GM12878 (cell line): Measurements from ENCODE around the gene SGMS1. TPM values are rescaled to one million over a fixed set of nuclear protein-coding genes. Genes with fewer than 3 reads are reported as not detected.
A peak's percentile ranks its signal among the peaks of the same experiment; 100 is the strongest.

Experiments used
- BCLAF1 ChIP-seq: fragments of 450-650 bp; IDR thresholded peaks from 2 replicates; pipeline ENCODE4 v1.6.1; 2017; ENCODE audit warnings: antibody characterized with exemption, mild to moderate bottlenecking, moderate library complexity
- CHD4 ChIP-seq: fragments of 200-600 bp; sonication (generic); IDR thresholded peaks from 2 replicates; pipeline ENCODE4 v1.6.1; 2016; ENCODE audit warnings: mild to moderate bottlenecking
- CREB1 ChIP-seq: IDR thresholded peaks from 2 replicates; pipeline ENCODE4 v1.6.1; 2012; ENCODE audit warnings: low read depth, mild to moderate bottlenecking, inconsistent platforms
- ELK1 ChIP-seq: IDR thresholded peaks from 2 replicates; pipeline ENCODE4 v1.6.1; 2012; ENCODE audit warnings: low read depth, low read length, improper control_type of control experiment
- EP300 ChIP-seq, 2 experiments: fragments of 150-350 bp in 1 of 2; IDR thresholded peaks; 2 replicates each; pipeline ENCODE4 v1.6.1; 2011 to 2012; ENCODE audit warnings: low read depth in 2 of 2, low read length in 2 of 2, borderline replicate concordance in 1 of 2, improper control_type of control experiment in 1 of 2, inconsistent platforms in 1 of 2; ENCODE audit not compliant: control insufficient read depth in 1 of 2
- FOS ChIP-seq: IDR thresholded peaks from 3 replicates; pipeline ENCODE4 v1.6.1; 2011; ENCODE audit warnings: borderline replicate concordance; ENCODE audit not compliant: insufficient read length; ENCODE audit errors: extremely low read depth
- MTA3 ChIP-seq: IDR thresholded peaks from 2 replicates; pipeline ENCODE4 v1.6.1; 2012; ENCODE audit warnings: low read length, inconsistent platforms, borderline replicate concordance
- MYB ChIP-seq: fragments of 150-350 bp; IDR thresholded peaks from 2 replicates; pipeline ENCODE4 v1.6.1; 2014; ENCODE audit warnings: mild to moderate bottlenecking, low read depth, low read length, borderline replicate concordance
- MYC ChIP-seq: IDR thresholded peaks from 2 replicates; pipeline ENCODE4 v1.6.1; 2011; ENCODE audit warnings: mild to moderate bottlenecking, low read length, moderate library complexity, inconsistent platforms; ENCODE audit not compliant: insufficient read depth, insufficient replicate concordance, insufficient read length, severe bottlenecking
- PAX8 ChIP-seq: fragments of 450-650 bp; IDR thresholded peaks from 2 replicates; pipeline ENCODE4 v1.6.1; 2017; ENCODE audit warnings: mild to moderate bottlenecking, moderate library complexity
- PKNOX1 ChIP-seq: fragments of 450-650 bp; IDR thresholded peaks from 2 replicates; pipeline ENCODE4 v1.6.1; 2016; ENCODE audit warnings: mild to moderate bottlenecking
- SPI1 ChIP-seq: IDR thresholded peaks from 2 replicates; pipeline ENCODE4 v1.6.1; 2011; ENCODE audit warnings: low read depth, mild to moderate bottlenecking, low read length, moderate library complexity, borderline replicate concordance; ENCODE audit not compliant: insufficient read depth
- STAT3 ChIP-seq: IDR thresholded peaks from 2 replicates; pipeline ENCODE4 v1.6.1; 2011; ENCODE audit warnings: low read depth, low read length, improper control_type of control experiment
- SUPT20H ChIP-seq: IDR thresholded peaks from 2 replicates; pipeline ENCODE4 v1.6.1; 2011; ENCODE audit warnings: low read depth, mild to moderate bottlenecking, low read length, moderate library complexity, borderline replicate concordance; ENCODE audit not compliant: control insufficient read depth
- USF1 ChIP-seq: IDR thresholded peaks from 2 replicates; pipeline ENCODE4 v1.6.1; 2011; ENCODE audit warnings: borderline replicate concordance, low read depth, mild to moderate bottlenecking, moderate library complexity, mixed read lengths, low read length; ENCODE audit not compliant: insufficient read depth; ENCODE audit errors: extremely low read length
- ZNF622 ChIP-seq: fragments of 450-650 bp; IDR thresholded peaks from 2 replicates; pipeline ENCODE4 v1.6.1; 2017; ENCODE audit warnings: mild to moderate bottlenecking, inconsistent platforms
- polyA plus RNA-seq, 11 experiments: library from polyadenylated mRNA; depleted of rRNA in 4 of 11; unstranded in 6 of 11; stranded (reverse) in 5 of 11; fragments of >200 nt; fragmentation: Nextera tagmentation in 4 of 11; fragmentation: Illumina TruSeq in 1 of 11; extraction: Ambion mirVana in 4 of 11; extraction: Trizol in 1 of 11; gene quantifications; 1 replicate in 1 of 11; 2 replicates in 10 of 11; pipeline versions ENCODE4 v1.2.1 to v1.2.3, GENCODE V29; 2011 to 2016; ENCODE audit warnings: inconsistent platforms in 2 of 11, missing spikeins in 2 of 11, low read depth in 1 of 11
- total RNA-seq, 4 experiments: library from RNA; depleted of rRNA in 3 of 4; stranded (reverse); fragments of >200 nt in 3 of 4; fragmentation: Illumina TruSeq in 1 of 4; extraction: Trizol in 1 of 4; gene quantifications; 2 replicates each; pipeline versions ENCODE4 v1.2.1 to v1.2.3, GENCODE V29; 2013 to 2021

The SGMS1 gene
- total and polyA plus RNA-seq, 10 of the 15 experiments (the other 5 are each of a cell fraction or from before 2014, with no cell fraction given) = 1.4 to 14.5 (median 4.9) TPM

- 0 out of 4 replicates have a peak, but pooled peaks of 1 of the 2 experiments have one; percentile 16 for TF ChIP-seq EP300 (IDR thresholded peaks at IDR 0.05; ENCODE audit: borderline replicate concordance in 1 of 2, control insufficient read depth in 1 of 2, low read depth in 2 of 2, low read length in 2 of 2)
- no peak for TF ChIP-seq MYC
- no peak for TF ChIP-seq SUPT20H
- TF ChIP-seq CHD4 = no peak
- no peak for TF ChIP-seq ELK1
- no peak for TF ChIP-seq STAT3
- TF ChIP-seq FOS = no peak
- no peak for TF ChIP-seq ZNF622
- no peak for TF ChIP-seq SPI1
- no peak for TF ChIP-seq MTA3
- no peak for TF ChIP-seq MYB
- TF ChIP-seq BCLAF1 = no peak
- TF ChIP-seq PAX8 = no peak
- TF ChIP-seq USF1 = no peak
- TF ChIP-seq CREB1 = no peak
- no peak for TF ChIP-seq PKNOX1
These were observed 227.1 kb downstream of the SGMS1 start (continued) for GRCh38 chr10:50396491-50397311.
